K562 (cell line): ENCODE data around the gene MTG1. TPM values are rescaled to one million over a fixed set of nuclear protein-coding genes. Genes with fewer than 3 reads are reported as not detected.

ENCODE experiments used
- BACH1 ChIP-seq: fragments of 200-800 bp; sonication (Bioruptor generic); IDR thresholded peaks from 2 replicates; pipeline ENCODE4 v1.6.1; 2016; ENCODE audit warnings: missing genetic modification characterization, missing compliant biosample characterization
- DDX20 ChIP-seq: fragments of 450-650 bp; IDR thresholded peaks from 2 replicates; pipeline ENCODE4 v1.6.1; 2016; ENCODE audit warnings: missing genetic modification characterization, low read depth, mild to moderate bottlenecking, missing compliant biosample characterization, moderate library complexity
- DEAF1 ChIP-seq: fragments of 450-650 bp; formaldehyde crosslinking; IDR thresholded peaks from 2 replicates; pipeline ENCODE4 v1.4.0; 2020; ENCODE audit warnings: mild to moderate bottlenecking, moderate library complexity
- FOXO4 ChIP-seq: fragments of 450-650 bp; formaldehyde crosslinking; IDR thresholded peaks from 2 replicates; pipeline ENCODE4 v1.4.0; 2020; ENCODE audit warnings: mild to moderate bottlenecking, moderate library complexity
- HDAC3 ChIP-seq: fragments of 450-650 bp; IDR thresholded peaks from 2 replicates; pipeline ENCODE4 v1.6.1; 2018; ENCODE audit warnings: borderline replicate concordance, mild to moderate bottlenecking, moderate library complexity; ENCODE audit not compliant: partially characterized antibody
- HMG20A ChIP-seq: fragments of 450-650 bp; formaldehyde crosslinking; conservative IDR thresholded peaks from 2 replicates; pipeline ENCODE4 v1.4.0; 2020; ENCODE audit warnings: mild to moderate bottlenecking, mixed read lengths
- JUNB ChIP-seq: fragments of 450-650 bp; formaldehyde crosslinking; conservative IDR thresholded peaks from 2 replicates; pipeline ENCODE4 v1.4.0; 2020; ENCODE audit warnings: mild to moderate bottlenecking
- L3MBTL2 ChIP-seq: fragments of 450-650 bp; IDR thresholded peaks from 2 replicates; pipeline ENCODE4 v1.6.1; 2016; ENCODE audit warnings: mild to moderate bottlenecking, moderate library complexity
- NFXL1 ChIP-seq: fragments of 450-650 bp; formaldehyde crosslinking; IDR thresholded peaks from 2 replicates; pipeline ENCODE4 v1.4.0; 2021; ENCODE audit warnings: mild to moderate bottlenecking
- PRDM10 ChIP-seq: fragments of 450-650 bp; IDR thresholded peaks from 2 replicates; pipeline ENCODE4 v1.6.1; 2018; ENCODE audit not compliant: partially characterized antibody
- PREB ChIP-seq: sonication (generic); formaldehyde crosslinking; IDR thresholded peaks from 2 replicates; pipeline ENCODE4 v1.8.1; 2023; ENCODE audit warnings: mild to moderate bottlenecking, missing genetic modification reagents
- PTTG1 ChIP-seq: fragments of 450-650 bp; IDR thresholded peaks from 2 replicates; pipeline ENCODE4 v1.6.1; 2016; ENCODE audit warnings: low read depth, mild to moderate bottlenecking, missing genetic modification characterization, missing compliant biosample characterization
- SLC30A9 ChIP-seq: fragments of 250-450 bp; sonication (Bioruptor Pico); IDR thresholded peaks from 2 replicates; pipeline ENCODE4 v1.8.0; 2022; ENCODE audit warnings: mild to moderate bottlenecking, moderate library complexity
- SP2 ChIP-seq: IDR thresholded peaks from 2 replicates; pipeline ENCODE4 v1.6.1; 2011; ENCODE audit warnings: mild to moderate bottlenecking, low read depth, low read length, moderate library complexity; ENCODE audit not compliant: poor library complexity, severe bottlenecking; ENCODE audit errors: extremely low read depth
- ZBTB43 ChIP-seq: sonication (generic); formaldehyde crosslinking; IDR thresholded peaks from 2 replicates; pipeline ENCODE4 v1.8.0; 2023; ENCODE audit warnings: mild to moderate bottlenecking, missing genetic modification reagents
- ZKSCAN8 ChIP-seq: fragments of 200-800 bp; sonication (Bioruptor generic); IDR thresholded peaks from 2 replicates; pipeline ENCODE4 v1.6.1; 2016; ENCODE audit warnings: missing genetic modification characterization, missing compliant biosample characterization
- ZNF146 ChIP-seq: IDR thresholded peaks from one replicate; pipeline ENCODE4 v1.6.1; 2018; ENCODE audit warnings: missing compliant biosample characterization; ENCODE audit not compliant: unreplicated experiment
- polyA plus RNA-seq, 8 experiments: library from polyadenylated mRNA; depleted of rRNA in 4 of 8; stranded (reverse) in 5 of 8; unstranded in 3 of 8; fragments of >200 nt; fragmentation: Nextera tagmentation in 2 of 8; fragmentation: Illumina TruSeq in 1 of 8; extraction: Ambion mirVana in 2 of 8; extraction: Trizol in 1 of 8; gene quantifications; 2 replicates each; pipeline versions ENCODE4 v1.2.1 to v1.2.3, GENCODE V29; 2011 to 2014; ENCODE audit warnings: inconsistent platforms in 1 of 8, missing spikeins in 1 of 8
- total RNA-seq, 7 experiments: library from RNA; depleted of rRNA in 6 of 7; stranded (reverse); fragments of >200 nt in 6 of 7; fragmentation: Illumina TruSeq in 2 of 7; extraction: Trizol in 2 of 7; gene quantifications; 2 replicates each; pipeline versions ENCODE4 v1.2.1 to v1.2.3, GENCODE V29; 2011 to 2021; ENCODE audit warnings: low replicate concordance in 1 of 7

The MTG1 gene
- total and polyA plus RNA-seq, 9 of the 15 experiments (the other 6 are each of a cell fraction or from before 2014, with no cell fraction given): 2.8 to 28.2 (median 15.4) TPM

- TF ChIP-seq ZNF146 (CRISPR knock-in tag): no peak
- TF ChIP-seq L3MBTL2: peak; percentile 85
- no peak for TF ChIP-seq DDX20
- TF ChIP-seq HDAC3: no peak
- no peak for TF ChIP-seq PRDM10
- TF ChIP-seq SLC30A9 (CRISPR knock-in tag): no peak
- no peak for TF ChIP-seq JUNB (CRISPR knock-in tag)
- no peak for TF ChIP-seq PREB (CRISPR knock-in tag)
- no peak for TF ChIP-seq FOXO4 (CRISPR knock-in tag)
- TF ChIP-seq SP2: no peak
- no peak for TF ChIP-seq PTTG1 (tag)
- TF ChIP-seq ZKSCAN8 (CRISPR knock-in tag): no peak
- TF ChIP-seq ZBTB43 (CRISPR knock-in tag): no peak
- TF ChIP-seq NFXL1 (CRISPR knock-in tag): no peak
- TF ChIP-seq DEAF1 (CRISPR knock-in tag): no peak
- TF ChIP-seq BACH1 (tag): no peak
- no peak for TF ChIP-seq HMG20A (CRISPR knock-in tag)
These were observed 36.4 kb upstream of the MTG1 start, which contains the start of gene FUOM (continued) for GRCh38 chr10:133357285-133358161.
